GM10248 (cell line): Measurements from ENCODE around the gene RYR3.
A peak's percentile ranks its signal among the peaks of the same experiment; 100 is the strongest.

Source experiments
- CTCF ChIA-PET: fragments of 300-600 bp; sonication (Branson Sonifier 250); formaldehyde crosslinking; extraction: SDS; loops from one replicate; lab custom pipeline; 2021; ENCODE audit warnings: antibody characterized with exemption; lab: Yijun Ruan, JAX
- POLR2A ChIA-PET: fragments of 350-650 bp; sonication (Branson Sonifier 250); formaldehyde crosslinking; extraction: SDS; loops from one replicate; lab custom pipeline; 2020; ENCODE audit warnings: antibody characterized with exemption; lab: Yijun Ruan, JAX
- DNase-seq: peaks from one replicate; pipeline ENCODE4 v3.0.0; 2012; ENCODE audit errors: extremely low spot score
- TF ChIP-seq, protein P1 (sequence below): IDR thresholded peaks from 2 replicates; pipeline ENCODE4 v1.5.1; 2012; ENCODE audit warnings: mild to moderate bottlenecking, low read depth; ENCODE audit errors: extremely low read depth, missing control alignments, control extremely low read depth

Gene RYR3

DNA sequence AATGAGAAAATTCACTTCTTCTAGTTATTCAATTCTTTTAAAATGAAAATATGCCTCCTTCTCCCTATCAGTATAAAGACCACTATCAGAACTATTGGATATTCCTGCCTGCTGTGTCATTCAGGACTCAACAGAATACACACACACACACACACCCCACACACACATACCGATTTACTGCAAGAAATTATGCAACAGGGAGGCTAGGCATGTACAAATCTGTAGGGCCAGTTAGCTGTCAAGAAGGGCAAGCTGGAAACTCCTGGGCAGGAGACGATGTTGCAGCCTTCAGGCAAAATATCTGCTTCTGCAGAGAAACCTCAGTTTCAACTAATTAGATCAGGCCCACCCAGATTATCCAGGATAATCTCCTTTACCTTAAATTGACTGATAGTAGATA, 13.9 kb upstream of the RYR3 start:
- POLR2A ChIA-PET = no interaction called here
- no peak for DNase-seq
- TF ChIP-seq, protein P1, sequence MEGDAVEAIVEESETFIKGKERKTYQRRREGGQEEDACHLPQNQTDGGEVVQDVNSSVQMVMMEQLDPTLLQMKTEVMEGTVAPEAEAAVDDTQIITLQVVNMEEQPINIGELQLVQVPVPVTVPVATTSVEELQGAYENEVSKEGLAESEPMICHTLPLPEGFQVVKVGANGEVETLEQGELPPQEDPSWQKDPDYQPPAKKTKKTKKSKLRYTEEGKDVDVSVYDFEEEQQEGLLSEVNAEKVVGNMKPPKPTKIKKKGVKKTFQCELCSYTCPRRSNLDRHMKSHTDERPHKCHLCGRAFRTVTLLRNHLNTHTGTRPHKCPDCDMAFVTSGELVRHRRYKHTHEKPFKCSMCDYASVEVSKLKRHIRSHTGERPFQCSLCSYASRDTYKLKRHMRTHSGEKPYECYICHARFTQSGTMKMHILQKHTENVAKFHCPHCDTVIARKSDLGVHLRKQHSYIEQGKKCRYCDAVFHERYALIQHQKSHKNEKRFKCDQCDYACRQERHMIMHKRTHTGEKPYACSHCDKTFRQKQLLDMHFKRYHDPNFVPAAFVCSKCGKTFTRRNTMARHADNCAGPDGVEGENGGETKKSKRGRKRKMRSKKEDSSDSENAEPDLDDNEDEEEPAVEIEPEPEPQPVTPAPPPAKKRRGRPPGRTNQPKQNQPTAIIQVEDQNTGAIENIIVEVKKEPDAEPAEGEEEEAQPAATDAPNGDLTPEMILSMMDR = no peak
- CTCF ChIA-PET = interaction anchor here (1.0 to 5.8 kb wide), 3 partner anchors 12 to 404 kb away, joined by 3 to 51 read pairs (median 4); no protein-coding TSS in a partner anchor

- ChIA-PET CTCF (interaction anchor here (1.4 kb wide), 1 partner anchor 402 kb away, joined by 3 read pairs; no protein-coding TSS in a partner anchor), POLR2A (no interaction called here)
- TF ChIP-seq, protein P1 = no peak
- no peak for DNase-seq
Observed at GRCh38 chr15:33298631-33299030, 12.1 kb upstream of the RYR3 start.

- TF ChIP-seq, protein P1 = no peak
- no peak for DNase-seq
- CTCF ChIA-PET = interaction anchor here (1.6 kb wide), 1 partner anchor 13 kb away, joined by 5 read pairs; no protein-coding TSS in a partner anchor
- POLR2A ChIA-PET = no interaction called here
Observed at GRCh38 chr15:33304924-33305323, 5.8 kb upstream of the RYR3 start.

DNA sequence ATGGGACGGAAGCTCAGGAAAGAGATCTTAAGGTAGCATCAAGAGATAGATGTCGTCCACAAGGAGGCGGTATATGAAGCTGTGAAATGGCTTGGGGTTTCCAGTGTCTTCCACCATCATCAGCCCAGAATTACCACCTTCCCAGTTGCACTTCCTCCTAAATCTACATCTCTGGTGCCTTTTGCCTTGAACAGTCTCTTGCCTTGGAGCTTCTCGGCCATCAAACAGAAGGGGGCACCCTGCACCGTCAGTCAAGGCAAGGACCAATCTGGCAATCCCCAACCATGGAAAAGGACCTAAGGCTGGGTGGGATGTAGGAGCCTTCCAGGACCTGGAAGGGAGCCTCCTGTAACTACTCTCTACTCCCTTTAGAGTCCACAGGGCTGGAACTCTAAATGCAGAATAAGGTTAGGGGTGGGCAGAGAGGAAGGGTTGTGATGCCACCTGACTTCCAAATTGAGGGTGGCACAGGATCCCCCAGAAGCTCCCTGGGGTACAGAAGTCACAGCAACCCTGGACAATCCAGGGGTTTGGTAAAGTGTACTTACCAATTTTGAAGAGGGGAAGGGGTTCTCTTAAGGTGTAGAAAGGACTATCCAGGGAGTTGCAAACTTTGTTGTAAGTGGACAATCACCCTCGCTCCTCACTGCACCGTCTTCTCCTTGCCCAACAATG, 1.0 kb upstream of the RYR3 start:
- TF ChIP-seq, protein P1 = no peak
- peak; percentile 40 for DNase-seq
- ChIA-PET POLR2A (no interaction called here), CTCF (interaction anchor here (1.2 to 1.3 kb wide), 2 partner anchors 13 to 17 kb away, joined by 3 to 7 read pairs; no protein-coding TSS in a partner anchor)

- CTCF ChIA-PET = no interaction called here
- TF ChIP-seq, protein P1 = no peak
- no peak for DNase-seq
- POLR2A ChIA-PET = no interaction called here
Observed at GRCh38 chr15:33311312-33311971, 675 bp downstream of the RYR3 start.

- ChIA-PET CTCF (interaction anchor here (0.8 to 1.8 kb wide), 3 partner anchors 14 to 425 kb away, joined by 4 to 5 read pairs (median 4); no protein-coding TSS in a partner anchor), POLR2A (no interaction called here)
- TF ChIP-seq, protein P1 = no peak
Observed at GRCh38 chr15:33313491-33313890, 2.7 kb downstream of the RYR3 start.

More at GRCh38 chr15:33313491-33313890, 2.7 kb downstream of the RYR3 start:
- no peak for DNase-seq
